GM12878 (cell line): ENCODE measurements around the gene PTPRN2. TPM values are rescaled to one million over a fixed set of nuclear protein-coding genes. Genes with fewer than 3 reads are reported as not detected.

Experiments
- ATAC-seq: fragments of 200-7000 bp; cut with Tn5 transposase; 3 replicates; pipeline ENCODE4 v1.9.1; 2020; ENCODE audit warnings: mild to moderate bottlenecking, moderate library complexity
- BruUV-seq: library from RNA; stranded (reverse); fragments of 400-500 nt; replicated peaks from 2 replicates; lab custom pipeline; 2021; lab: Mats Ljungman, UMichigan
- CTCF ChIA-PET: fragments of 300-600 bp; sonication (Branson Sonifier 250); formaldehyde crosslinking; extraction: SDS; loops from one replicate; lab custom pipeline; 2021; ENCODE audit warnings: inconsistent platforms; lab: Yijun Ruan, JAX
- POLR2A ChIA-PET: fragments of 350-600 bp; formaldehyde crosslinking; extraction: SDS; loops from one replicate; lab custom pipeline; 2021; ENCODE audit warnings: inconsistent platforms; lab: Charles Lee
- RAD21 ChIA-PET: fragments of 300-600 bp; sonication (Branson Sonifier 250); formaldehyde crosslinking; loops from one replicate; lab custom pipeline; 2023; ENCODE audit warnings: antibody characterized with exemption; ENCODE audit not compliant: unreplicated experiment; lab: Charles Lee
- SMC1A ChIA-PET: fragments of 300-600 bp; sonication (Branson Sonifier 250); formaldehyde crosslinking; loops from one replicate; lab custom pipeline; 2023; ENCODE audit not compliant: unreplicated experiment, uncharacterized antibody; lab: Charles Lee
- DNase-seq: peaks from one replicate; pipeline ENCODE4 v3.0.0-alpha.2; 2011; ENCODE audit warnings: low read depth, low spot score
- FAIRE-seq: peaks from 3 replicates; lab custom pipeline; 2011; peaks lifted over from hg19 to GRCh38; lab: Jason Lieb, UNC
- H2AFZ ChIP-seq: 2 replicates; pipeline ENCODE4 v1.6.0; 2011; ENCODE audit warnings: low read depth, low read length, control low read depth; ENCODE audit not compliant: control insufficient read depth
- H3K27ac ChIP-seq: 2 replicates; pipeline ENCODE4 v1.5.1; 2011; ENCODE audit warnings: control low read depth; ENCODE audit not compliant: control insufficient read depth, insufficient read depth
- H3K27me3 ChIP-seq, 2 experiments: replicated peaks in 1 of 2; 2 replicates each; pipeline versions ENCODE4 v1.6.0 to v1.6.1; 2011; ENCODE audit warnings: low read length in 1 of 2; ENCODE audit not compliant: control insufficient read depth in 2 of 2, insufficient read depth in 2 of 2
- H3K36me3 ChIP-seq, 2 experiments: 2 replicates each; pipeline ENCODE4 v1.5.1; 2011; ENCODE audit warnings: low read length in 1 of 2; ENCODE audit not compliant: control insufficient read depth in 2 of 2, insufficient read depth in 2 of 2
- H3K4me1 ChIP-seq: 2 replicates; pipeline ENCODE4 v1.6.1; 2011; ENCODE audit warnings: mild to moderate bottlenecking, low read length, moderate library complexity, mixed read lengths; ENCODE audit not compliant: control insufficient read depth, insufficient read depth
- H3K4me2 ChIP-seq: 2 replicates; pipeline ENCODE4 v1.6.0; 2011; ENCODE audit warnings: control low read depth; ENCODE audit not compliant: control insufficient read depth, insufficient read depth
- H3K4me3 ChIP-seq: fragments of 200-600 bp; sonication (generic); 2 replicates; pipeline ENCODE4 v1.5.1; 2016
- H3K79me2 ChIP-seq: 2 replicates; pipeline ENCODE4 v1.6.0; 2011; ENCODE audit warnings: low read length; ENCODE audit not compliant: control insufficient read depth, insufficient read depth
- H3K9ac ChIP-seq: 2 replicates; pipeline ENCODE4 v1.8.0; 2011; ENCODE audit warnings: low read length, control low read depth, mixed read lengths; ENCODE audit not compliant: control insufficient read depth, insufficient read depth
- H3K9me3 ChIP-seq: replicated peaks from 3 replicates; pipeline ENCODE4 v1.5.1; 2011; ENCODE audit warnings: mild to moderate bottlenecking, low read length; ENCODE audit not compliant: control insufficient read depth, insufficient read depth
- H4K20me1 ChIP-seq: 2 replicates; pipeline ENCODE4 v1.6.0; 2011; ENCODE audit not compliant: control insufficient read depth, insufficient read depth
- ATF7 ChIP-seq: fragments of 450-650 bp; IDR thresholded peaks from 2 replicates; pipeline ENCODE4 v1.6.1; 2016; ENCODE audit warnings: low read depth, mild to moderate bottlenecking
- BRCA1 ChIP-seq: IDR thresholded peaks from 2 replicates; pipeline ENCODE4 v1.6.1; 2011; ENCODE audit warnings: low read depth, low read length, improper control_type of control experiment
- CBFB ChIP-seq: IDR thresholded peaks from 2 replicates; pipeline ENCODE4 v1.6.1; 2016; ENCODE audit warnings: antibody characterized with exemption, low read depth
- CBX3 ChIP-seq: fragments of 200-600 bp; sonication (generic); IDR thresholded peaks from 2 replicates; pipeline ENCODE4 v1.6.1; 2016; ENCODE audit warnings: low read depth, borderline replicate concordance
- DPF2 ChIP-seq: fragments of 450-650 bp; IDR thresholded peaks from 2 replicates; pipeline ENCODE4 v1.6.1; 2017; ENCODE audit warnings: mild to moderate bottlenecking
- GABPA ChIP-seq: IDR thresholded peaks from 2 replicates; pipeline ENCODE4 v1.6.1; 2014; ENCODE audit warnings: antibody characterized with exemption, low read depth, mild to moderate bottlenecking, inconsistent platforms
- HCFC1 ChIP-seq: fragments of 150-350 bp; IDR thresholded peaks from 2 replicates; pipeline ENCODE4 v1.6.1; 2014; ENCODE audit warnings: low read length
- KDM1A ChIP-seq: fragments of 200-600 bp; sonication (generic); IDR thresholded peaks from 2 replicates; pipeline ENCODE4 v1.6.1; 2016; ENCODE audit warnings: borderline replicate concordance
- MXI1 ChIP-seq: fragments of 150-350 bp; IDR thresholded peaks from 2 replicates; pipeline ENCODE4 v1.6.1; 2011; ENCODE audit warnings: low read depth, mild to moderate bottlenecking, inconsistent platforms, low read length, improper control_type of control experiment
- NR2F1 ChIP-seq: fragments of 450-650 bp; conservative IDR thresholded peaks from 2 replicates; pipeline ENCODE4 v1.6.1; 2017; ENCODE audit warnings: mild to moderate bottlenecking
- PKNOX1 ChIP-seq: fragments of 450-650 bp; IDR thresholded peaks from 2 replicates; pipeline ENCODE4 v1.6.1; 2016; ENCODE audit warnings: mild to moderate bottlenecking
- RB1 ChIP-seq: fragments of 450-650 bp; formaldehyde crosslinking; IDR thresholded peaks from 2 replicates; pipeline ENCODE4 v1.6.1; 2017; ENCODE audit warnings: mild to moderate bottlenecking, borderline replicate concordance
- RFX5 ChIP-seq: IDR thresholded peaks from 2 replicates; pipeline ENCODE4 v1.6.1; 2011; ENCODE audit warnings: low read depth, low read length, improper control_type of control experiment
- SPI1 ChIP-seq: IDR thresholded peaks from 2 replicates; pipeline ENCODE4 v1.6.1; 2011; ENCODE audit warnings: low read depth, mild to moderate bottlenecking, low read length, moderate library complexity, borderline replicate concordance; ENCODE audit not compliant: insufficient read depth
- STAT3 ChIP-seq: IDR thresholded peaks from 2 replicates; pipeline ENCODE4 v1.6.1; 2011; ENCODE audit warnings: low read depth, low read length, improper control_type of control experiment
- TARDBP ChIP-seq: IDR thresholded peaks from 2 replicates; pipeline ENCODE4 v1.6.1; 2016; ENCODE audit warnings: borderline replicate concordance
- TCF7 ChIP-seq: IDR thresholded peaks from 2 replicates; pipeline ENCODE4 v1.6.1; 2014; ENCODE audit warnings: antibody characterized with exemption, borderline replicate concordance
- YY1 ChIP-seq: IDR thresholded peaks from 2 replicates; pipeline ENCODE4 v1.6.1; 2011; ENCODE audit warnings: low read depth, mild to moderate bottlenecking, low read length
- ZBTB33 ChIP-seq: fragments of 450-650 bp; IDR thresholded peaks from 2 replicates; pipeline ENCODE4 v1.6.1; 2017; ENCODE audit warnings: mild to moderate bottlenecking
- ZNF217 ChIP-seq: fragments of 450-650 bp; IDR thresholded peaks from 2 replicates; pipeline ENCODE4 v1.6.1; 2017; ENCODE audit warnings: antibody characterized with exemption, mild to moderate bottlenecking
- ZNF622 ChIP-seq: fragments of 450-650 bp; IDR thresholded peaks from 2 replicates; pipeline ENCODE4 v1.6.1; 2017; ENCODE audit warnings: mild to moderate bottlenecking, inconsistent platforms
- WGBS: methylation state at CpG from one replicate; pipeline ENCODE4 v1.1.6; 2016; ENCODE audit warnings: low lambda C conversion rate; ENCODE audit not compliant: insufficient replicate concordance, insufficient coverage; ENCODE audit errors: missing lambda C conversion rate; 5-methylcytosine and 5-hydroxymethylcytosine counted together
- in situ Hi-C: fragments of 300-500 bp; cut with MboI; formaldehyde crosslinking; loops from 9 replicates; pipeline ENCODE4 v1.14.3; 2018; ENCODE audit warnings: mixed read lengths
- intact Hi-C: fragments of 100-400 bp; cut with micrococcal nuclease; formaldehyde crosslinking; loops from one replicate; pipeline ENCODE4 v1.14.2; 2022; ENCODE audit not compliant: unreplicated experiment
- polyA plus RNA-seq, 11 experiments: library from polyadenylated mRNA; depleted of rRNA in 4 of 11; unstranded in 6 of 11; stranded (reverse) in 5 of 11; fragments of >200 nt; fragmentation: Nextera tagmentation in 4 of 11; fragmentation: Illumina TruSeq in 1 of 11; extraction: Ambion mirVana in 4 of 11; extraction: Trizol in 1 of 11; gene quantifications; 1 replicate in 1 of 11; 2 replicates in 10 of 11; pipeline versions ENCODE4 v1.2.1 to v1.2.3, GENCODE V29; 2011 to 2016; ENCODE audit warnings: inconsistent platforms in 2 of 11, missing spikeins in 2 of 11, low read depth in 1 of 11
- total RNA-seq, 4 experiments: library from RNA; depleted of rRNA in 3 of 4; stranded (reverse); fragments of >200 nt in 3 of 4; fragmentation: Illumina TruSeq in 1 of 4; extraction: Trizol in 1 of 4; gene quantifications; 2 replicates each; pipeline versions ENCODE4 v1.2.1 to v1.2.3, GENCODE V29; 2013 to 2021

Gene PTPRN2
- total and polyA plus RNA-seq, 10 of the 15 experiments (the other 5 are each of a cell fraction or from before 2014, with no cell fraction given) = 5.4 TPM; not detected in 9

- H3K4me2 ChIP-seq = no peak overlapping the region
- ChIA-PET RAD21 (no interaction called here), SMC1A (no interaction called here), CTCF (no interaction called here), POLR2A (no interaction called here)
- intact Hi-C loops (no loop called here), in situ Hi-C loops (no loop called here)
- H3K27me3 ChIP-seq = no peaks in the 10 kb centered on the region
- no peaks in the 10 kb centered on the region for H3K4me1 ChIP-seq
- no peak overlapping the region for H3K9ac ChIP-seq
- no peak overlapping the region for H3K4me3 ChIP-seq
- H3K36me3 ChIP-seq = no peaks in the 10 kb centered on the region
- no peaks in the 10 kb centered on the region for H3K79me2 ChIP-seq
- H3K9me3 ChIP-seq = peaks cover 2% of the 10 kb centered on the region; the same call in 1 of the 3 replicates
- no peak for ATAC-seq
- 32% methylated on average over 15 of the region's 15 CpGs for WGBS
- no peak overlapping the region for H2AFZ ChIP-seq
- no peaks in the 10 kb centered on the region for H4K20me1 ChIP-seq
- no peak for DNase-seq
- FAIRE-seq = no peak
- BruUV-seq = no TSS peak
- TF ChIP-seq SPI1 (no peak), CBFB (no peak), MXI1 (no peak), DPF2 (no peak), BRCA1 (no peak), TARDBP (no peak), KDM1A (no peak)
- no peak overlapping the region for H3K27ac ChIP-seq
These were observed 199.6 kb downstream of the PTPRN2 start for GRCh38 chr7:158388072-158388471.

GRCh38 chr7:158387546-158387891, 200.1 kb downstream of the PTPRN2 start:
- no peak overlapping the region for H3K27ac ChIP-seq
- no peaks in the 10 kb centered on the region for H3K79me2 ChIP-seq
- ChIA-PET POLR2A (no interaction called here), SMC1A (no interaction called here), CTCF (no interaction called here), RAD21 (no interaction called here)
- H3K4me2 ChIP-seq = no peak overlapping the region
- TF ChIP-seq ZNF622 (no peak), RB1 (no peak), HCFC1 (no peak), ZBTB33 (no peak), RFX5 (no peak), ZNF217 (no peak), CBX3 (no peak), GABPA (no peak), NR2F1 (no peak), PKNOX1 (no peak), DPF2 (no peak), ATF7 (no peak), STAT3 (no peak), TCF7 (no peak), YY1 (no peak)
- no peak overlapping the region for H3K4me3 ChIP-seq
- ATAC-seq (no peak), DNase-seq (no peak), FAIRE-seq (no peak)
- no peaks in the 10 kb centered on the region for H3K4me1 ChIP-seq
- H4K20me1 ChIP-seq = no peaks in the 10 kb centered on the region
- intact Hi-C loops = no loop called here
- in situ Hi-C loops = no loop called here
- no peak overlapping the region for H3K9ac ChIP-seq
- 60% methylated on average over 12 of the region's 12 CpGs for WGBS
- H2AFZ ChIP-seq = no peak overlapping the region
- no peaks in the 10 kb centered on the region for H3K27me3 ChIP-seq
- H3K9me3 ChIP-seq = peaks cover 2% of the 10 kb centered on the region; the same call in 1 of the 3 replicates
- no TSS peak for BruUV-seq
- no peaks in the 10 kb centered on the region for H3K36me3 ChIP-seq
